ENCODE data around the gene DAZAP1.

The DAZAP1 gene

GRCh38 chr19:1384085-1384462 lies 23.3 kb upstream of the DAZAP1 start:
- H3K27ac Mint-ChIP-seq = peak overlapping the region; percentile 61
- H3K36me3 Mint-ChIP-seq (ENCODE audit: low read depth) = peaks cover 9% of the 10 kb centered on the region
- no peaks in the 10 kb centered on the region for H3K9me3 Mint-ChIP-seq
- peaks cover 13% of the 10 kb centered on the region for H3K4me1 Mint-ChIP-seq (ENCODE audit: low read depth)
- H3K4me3 Mint-ChIP-seq = peak overlapping the region; percentile 90
- no peak for DNase-seq (ENCODE audit: low spot score)
- H3K27me3 Mint-ChIP-seq (ENCODE audit: low read depth) = peaks cover 8% of the 10 kb centered on the region

GRCh38 chr19:1384478-1385110 lies 22.8 kb upstream of the DAZAP1 start:
- Mint-ChIP-seq H3K27ac (peak overlapping the region; percentile 61), H3K4me1 (ENCODE audit: low read depth) (peaks cover 13% of the 10 kb centered on the region), H3K9me3 (no peaks in the 10 kb centered on the region), H3K36me3 (ENCODE audit: low read depth) (peaks cover 10% of the 10 kb centered on the region), H3K4me3 (peak overlapping the region; percentile 90), H3K27me3 (ENCODE audit: low read depth) (peaks cover 8% of the 10 kb centered on the region)
- DNase-seq (ENCODE audit: low spot score) = no peak

GRCh38 chr19:1385816-1386215 lies 21.6 kb upstream of the DAZAP1 start:
- no peak overlapping the region for H3K27ac Mint-ChIP-seq
- DNase-seq (ENCODE audit: low spot score) = no peak
- no peak overlapping the region for H3K4me3 Mint-ChIP-seq
- peaks cover 8% of the 10 kb centered on the region for H3K27me3 Mint-ChIP-seq (ENCODE audit: low read depth)
- no peaks in the 10 kb centered on the region for H3K9me3 Mint-ChIP-seq
- peaks cover 13% of the 10 kb centered on the region for H3K4me1 Mint-ChIP-seq (ENCODE audit: low read depth)
- H3K36me3 Mint-ChIP-seq (ENCODE audit: low read depth) = peaks cover 14% of the 10 kb centered on the region

- no peaks in the 10 kb centered on the region for H3K9me3 Mint-ChIP-seq
- no peak overlapping the region for H3K4me3 Mint-ChIP-seq
- peaks cover 8% of the 10 kb centered on the region for H3K27me3 Mint-ChIP-seq (ENCODE audit: low read depth)
- peaks cover 13% of the 10 kb centered on the region for H3K4me1 Mint-ChIP-seq (ENCODE audit: low read depth)
- H3K36me3 Mint-ChIP-seq (ENCODE audit: low read depth) = peaks cover 18% of the 10 kb centered on the region
- H3K27ac Mint-ChIP-seq = no peak overlapping the region
- DNase-seq (ENCODE audit: low spot score) = no peak
These were observed 20.3 kb upstream of the DAZAP1 start for GRCh38 chr19:1386945-1387683.

GRCh38 chr19:1387684-1388636 lies 19.4 kb upstream of the DAZAP1 start:
- Mint-ChIP-seq H3K4me1 (ENCODE audit: low read depth) (peaks cover 12% of the 10 kb centered on the region), H3K4me3 (no peak overlapping the region), H3K36me3 (ENCODE audit: low read depth) (peaks cover 21% of the 10 kb centered on the region), H3K9me3 (no peaks in the 10 kb centered on the region), H3K27ac (no peak overlapping the region), H3K27me3 (ENCODE audit: low read depth) (peaks cover 6% of the 10 kb centered on the region)
- no peak for DNase-seq (ENCODE audit: low spot score)

- Mint-ChIP-seq H3K36me3 (ENCODE audit: low read depth) (peaks cover 18% of the 10 kb centered on the region), H3K4me3 (no peak overlapping the region), H3K9me3 (no peaks in the 10 kb centered on the region), H3K27ac (no peak overlapping the region), H3K27me3 (ENCODE audit: low read depth) (no peaks in the 10 kb centered on the region), H3K4me1 (ENCODE audit: low read depth) (peaks cover 7% of the 10 kb centered on the region)
- no peak for DNase-seq (ENCODE audit: low spot score)
These were observed 18.8 kb upstream of the DAZAP1 start for GRCh38 chr19:1388637-1389026.

- Mint-ChIP-seq H3K4me3 (no peak overlapping the region), H3K27ac (no peak overlapping the region), H3K36me3 (ENCODE audit: low read depth) (peaks cover 18% of the 10 kb centered on the region), H3K4me1 (ENCODE audit: low read depth) (peaks cover 6% of the 10 kb centered on the region), H3K9me3 (no peaks in the 10 kb centered on the region), H3K27me3 (ENCODE audit: low read depth) (no peaks in the 10 kb centered on the region)
- DNase-seq (ENCODE audit: low spot score) = no peak
These were observed 18.1 kb upstream of the DAZAP1 start for GRCh38 chr19:1389033-1389940.

GRCh38 chr19:1390890-1391423 lies 16.4 kb upstream of the DAZAP1 start:
- no peak overlapping the region for H3K4me3 Mint-ChIP-seq

GRCh38 chr19:1392407-1392806 lies 15.0 kb upstream of the DAZAP1 start:
- Mint-ChIP-seq H3K9me3 (no peaks in the 10 kb centered on the region), H3K4me1 (ENCODE audit: low read depth) (no peaks in the 10 kb centered on the region), H3K4me3 (no peak overlapping the region), H3K27ac (no peak overlapping the region), H3K27me3 (ENCODE audit: low read depth) (no peaks in the 10 kb centered on the region), H3K36me3 (ENCODE audit: low read depth) (peaks cover 18% of the 10 kb centered on the region)
- DNase-seq (ENCODE audit: low spot score) = no peak

More at GRCh38 chr19:1390890-1391423, 16.4 kb upstream of the DAZAP1 start:
- no peaks in the 10 kb centered on the region for H3K9me3 Mint-ChIP-seq
- H3K27ac Mint-ChIP-seq = no peak overlapping the region
- DNase-seq (ENCODE audit: low spot score) = no peak
- H3K4me1 Mint-ChIP-seq (ENCODE audit: low read depth) = no peaks in the 10 kb centered on the region
- no peaks in the 10 kb centered on the region for H3K27me3 Mint-ChIP-seq (ENCODE audit: low read depth)
- peaks cover 18% of the 10 kb centered on the region for H3K36me3 Mint-ChIP-seq (ENCODE audit: low read depth)

- DNase-seq (ENCODE audit: low spot score) = no peak
- Mint-ChIP-seq H3K27ac (no peak overlapping the region), H3K27me3 (ENCODE audit: low read depth) (no peaks in the 10 kb centered on the region), H3K4me3 (no peak overlapping the region), H3K4me1 (ENCODE audit: low read depth) (no peaks in the 10 kb centered on the region), H3K9me3 (no peaks in the 10 kb centered on the region), H3K36me3 (ENCODE audit: low read depth) (peaks cover 18% of the 10 kb centered on the region)
These were observed 14.4 kb upstream of the DAZAP1 start for GRCh38 chr19:1392939-1393530.

GRCh38 chr19:1393841-1394240 lies 13.5 kb upstream of the DAZAP1 start:
- Mint-ChIP-seq H3K4me3 (no peak overlapping the region), H3K4me1 (ENCODE audit: low read depth) (no peaks in the 10 kb centered on the region), H3K27me3 (ENCODE audit: low read depth) (no peaks in the 10 kb centered on the region), H3K36me3 (ENCODE audit: low read depth) (peaks cover 15% of the 10 kb centered on the region), H3K27ac (no peak overlapping the region), H3K9me3 (no peaks in the 10 kb centered on the region)
- DNase-seq (ENCODE audit: low spot score) = no peak

- Mint-ChIP-seq H3K36me3 (ENCODE audit: low read depth) (peaks cover 12% of the 10 kb centered on the region), H3K9me3 (no peaks in the 10 kb centered on the region), H3K27ac (no peak overlapping the region), H3K27me3 (ENCODE audit: low read depth) (no peaks in the 10 kb centered on the region), H3K4me1 (ENCODE audit: low read depth) (no peaks in the 10 kb centered on the region), H3K4me3 (no peak overlapping the region)
- DNase-seq (ENCODE audit: low spot score) = no peak
These were observed 12.9 kb upstream of the DAZAP1 start for GRCh38 chr19:1394252-1395193.
